Caco-2 (cell line): ENCODE data around the gene PRRT1B. TPM values are rescaled to one million over a fixed set of nuclear protein-coding genes. Genes with fewer than 3 reads are reported as not detected.
A peak's percentile ranks its signal among the peaks of the same experiment; 100 is the strongest.

Experiments used
- BruUV-seq: library from RNA; stranded (reverse); fragments of 400-500 nt; replicated peaks from 2 replicates; lab custom pipeline; 2021; lab: Mats Ljungman, UMichigan
- CTCF ChIA-PET: fragments of 300-600 bp; sonication (Branson Sonifier 250); formaldehyde crosslinking; loops from one replicate; lab custom pipeline; 2022; ENCODE audit warnings: antibody characterized with exemption; lab: Charles Lee
- POLR2A ChIA-PET: fragments of 300-600 bp; sonication (Branson Sonifier 250); formaldehyde crosslinking; loops from one replicate; lab custom pipeline; 2022; ENCODE audit warnings: antibody characterized with exemption; lab: Charles Lee
- DNase-seq, 2 experiments: peaks; one replicate each; pipeline versions ENCODE4 v3.0.0 to v3.0.0-alpha.2; 2020 to 2022
- H3K27me3 ChIP-seq: replicated peaks from 2 replicates; pipeline ENCODE4 v1.6.0; 2011; ENCODE audit warnings: low read length; ENCODE audit not compliant: control insufficient read depth, insufficient read depth
- H3K36me3 ChIP-seq: 2 replicates; pipeline ENCODE4 v1.5.1; 2011; ENCODE audit warnings: low read length; ENCODE audit not compliant: control insufficient read depth, insufficient read depth
- H3K4me1 ChIP-seq: fragments of 250-450 bp; sonication (Bioruptor Pico); 2 replicates; pipeline ENCODE4 v1.5.1; 2020; ENCODE audit warnings: mild to moderate bottlenecking
- H3K4me3 ChIP-seq: 2 replicates; pipeline ENCODE4 v1.5.1; 2011; ENCODE audit warnings: low read depth, mild to moderate bottlenecking, control low read depth, low read length
- H3K9me3 ChIP-seq: fragments of 250-450 bp; sonication (Bioruptor Pico); 2 replicates; pipeline ENCODE4 v1.5.1; 2020; ENCODE audit warnings: mild to moderate bottlenecking, moderate library complexity
- H3K27ac Mint-ChIP-seq: one replicate; pipeline ENCODE4 v1.8.0; 2022; ENCODE audit warnings: mixed read lengths; ENCODE audit not compliant: unreplicated experiment
- H3K27me3 Mint-ChIP-seq: one replicate; pipeline ENCODE4 v1.8.0; 2022; ENCODE audit warnings: mixed read lengths; ENCODE audit not compliant: insufficient read depth, unreplicated experiment
- H3K36me3 Mint-ChIP-seq: one replicate; pipeline ENCODE4 v1.8.0; 2022; ENCODE audit warnings: mild to moderate bottlenecking, mixed read lengths; ENCODE audit not compliant: insufficient read depth, unreplicated experiment
- H3K4me1 Mint-ChIP-seq: one replicate; pipeline ENCODE4 v1.8.0; 2022; ENCODE audit warnings: low read depth, mixed read lengths; ENCODE audit not compliant: unreplicated experiment
- H3K4me3 Mint-ChIP-seq: one replicate; pipeline ENCODE4 v1.8.0; 2022; ENCODE audit warnings: mild to moderate bottlenecking, moderate library complexity, mixed read lengths; ENCODE audit not compliant: unreplicated experiment
- H3K9me3 Mint-ChIP-seq: one replicate; pipeline ENCODE4 v1.8.0; 2022; ENCODE audit warnings: mixed read lengths; ENCODE audit not compliant: unreplicated experiment
- CTCF ChIP-seq, 2 experiments: fragments of 200-600 bp in 1 of 2; IDR thresholded peaks; 1 replicate in 1 of 2; 2 replicates in 1 of 2; pipeline versions ENCODE4 v1.5.1 to v1.8.0; 2011 to 2022; ENCODE audit warnings: antibody characterized with exemption in 1 of 2, control low read depth in 1 of 2, inconsistent platforms in 1 of 2, low read depth in 1 of 2, low read length in 1 of 2, mild to moderate bottlenecking in 1 of 2, moderate library complexity in 1 of 2; ENCODE audit not compliant: insufficient read depth in 1 of 2, severe bottlenecking in 1 of 2, unreplicated experiment in 1 of 2
- intact Hi-C: fragments of 100-400 bp; cut with micrococcal nuclease; formaldehyde crosslinking; loops from one replicate; pipeline ENCODE4 v1.10.0; 2022; ENCODE audit not compliant: unreplicated experiment
- total RNA-seq: library from RNA; stranded (reverse); gene quantifications from 2 replicates; pipeline ENCODE4 v1.2.3, GENCODE V29; 2022

The PRRT1B gene
- total RNA-seq, 1 experiment from 2014 or later, result 6.5 TPM

- BruUV-seq, result no TSS peak
- intact Hi-C loops, result no loop called here
Measured at GRCh38 chr9:131587331-131587730, 42.0 kb downstream of the PRRT1B start.

DNA sequence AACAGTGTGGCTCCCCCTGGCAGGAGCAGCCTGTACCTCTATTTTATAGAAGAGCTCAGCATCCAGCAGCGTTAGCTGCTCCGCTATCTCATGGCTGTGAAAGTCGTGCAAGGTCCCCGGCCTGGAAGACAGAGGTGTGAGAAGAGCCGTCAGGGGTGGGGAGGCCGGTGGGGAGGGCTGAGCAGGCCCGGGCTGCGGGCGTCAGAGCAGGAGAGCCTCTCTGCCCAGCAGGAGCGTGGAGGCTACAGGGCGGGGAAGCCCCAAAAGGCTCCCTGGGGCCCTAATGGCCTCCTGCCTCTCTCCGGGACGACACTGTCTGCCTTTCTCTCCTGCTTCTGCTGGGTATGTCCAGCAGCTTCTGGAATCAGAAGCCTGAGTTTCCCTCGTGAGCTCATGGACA lies 42.6 kb downstream of the PRRT1B start:
- Mint-ChIP-seq H3K4me3 (no peak overlapping the region), H3K9me3 (no peaks in the 10 kb centered on the region), H3K27me3 (no peaks in the 10 kb centered on the region), H3K4me1 (no peaks in the 10 kb centered on the region), H3K27ac (no peak overlapping the region), H3K36me3 (peaks cover 51% of the 10 kb centered on the region)
- no peak for TF ChIP-seq CTCF (IDR thresholded peaks at IDR 0.05; ENCODE audit: insufficient read depth in 1 of 2, low read depth in 1 of 2, low read length in 1 of 2, severe bottlenecking in 1 of 2, unreplicated experiment in 1 of 2)
- Histone ChIP-seq H3K4me1 (no peaks in the 10 kb centered on the region), H3K36me3 (peaks cover 6% of the 10 kb centered on the region), H3K27me3 (no peaks in the 10 kb centered on the region), H3K9me3 (no peaks in the 10 kb centered on the region), H3K4me3 (no peak overlapping the region)
- DNase-seq, result no peak
- no TSS peak for BruUV-seq
- intact Hi-C loops, result no loop called here
- CTCF ChIA-PET, result interaction anchor here (1.0 kb wide), 1 partner anchor 154 kb away, joined by 3 read pairs; no protein-coding TSS in a partner anchor
- POLR2A ChIA-PET, result no interaction called here

More at GRCh38 chr9:131587331-131587730, 42.0 kb downstream of the PRRT1B start:
- CTCF ChIA-PET, result interaction anchor here (1.0 kb wide), 1 partner anchor 155 kb away, joined by 3 read pairs; no protein-coding TSS in a partner anchor
- DNase-seq, result no peak
- Histone ChIP-seq H3K9me3 (no peaks in the 10 kb centered on the region), H3K4me3 (no peak overlapping the region), H3K4me1 (no peaks in the 10 kb centered on the region), H3K27me3 (no peaks in the 10 kb centered on the region), H3K36me3 (peaks cover 6% of the 10 kb centered on the region)
- H3K27ac Mint-ChIP-seq, result no peak overlapping the region
- no peaks in the 10 kb centered on the region for H3K9me3 Mint-ChIP-seq
- H3K36me3 Mint-ChIP-seq, result peaks cover 56% of the 10 kb centered on the region
- POLR2A ChIA-PET, result no interaction called here
- no peaks in the 10 kb centered on the region for H3K27me3 Mint-ChIP-seq
- H3K4me3 Mint-ChIP-seq, result no peak overlapping the region
- TF ChIP-seq CTCF (IDR thresholded peaks at IDR 0.05; ENCODE audit: insufficient read depth in 1 of 2, low read depth in 1 of 2, low read length in 1 of 2, severe bottlenecking in 1 of 2, unreplicated experiment in 1 of 2), result no peak
- H3K4me1 Mint-ChIP-seq, result no peaks in the 10 kb centered on the region

- Mint-ChIP-seq H3K4me1 (no peaks in the 10 kb centered on the region), H3K4me3 (no peak overlapping the region), H3K9me3 (no peaks in the 10 kb centered on the region), H3K36me3 (peaks cover 51% of the 10 kb centered on the region), H3K27me3 (no peaks in the 10 kb centered on the region), H3K27ac (peak overlapping the region; percentile 61)
- ChIA-PET POLR2A (no interaction called here), CTCF (interaction anchor here (1.0 kb wide), 1 partner anchor 154 kb away, joined by 3 read pairs; no protein-coding TSS in a partner anchor)
- H3K27me3 ChIP-seq, result no peaks in the 10 kb centered on the region
- peaks cover 6% of the 10 kb centered on the region for H3K36me3 ChIP-seq
- no peaks in the 10 kb centered on the region for H3K4me1 ChIP-seq
- no peak overlapping the region for H3K4me3 ChIP-seq
- intact Hi-C loops, result no loop called here
- DNase-seq, result no peak
- TF ChIP-seq CTCF (IDR thresholded peaks at IDR 0.05; ENCODE audit: insufficient read depth in 1 of 2, low read depth in 1 of 2, low read length in 1 of 2, severe bottlenecking in 1 of 2, unreplicated experiment in 1 of 2), result no peak
- no peaks in the 10 kb centered on the region for H3K9me3 ChIP-seq
- BruUV-seq, result no TSS peak
Measured at GRCh38 chr9:131588396-131588795, 43.1 kb downstream of the PRRT1B start.
